Activated naive CD4-positive, alpha-beta T cell treated with anti-CD3 and anti-CD28 coated beads, Interleukin-2, amount 50 U/mL, for 24 hours (primary cell): Measurements from ENCODE around the gene BECN2.

ENCODE experiments used
- H3K27ac Mint-ChIP-seq: one replicate; pipeline ENCODE4 v1.8.0; 2021; ENCODE audit warnings: mild to moderate bottlenecking, mixed read lengths
- H3K27me3 Mint-ChIP-seq: one replicate; pipeline ENCODE4 v1.8.0; 2021; ENCODE audit warnings: mixed read lengths
- H3K36me3 Mint-ChIP-seq: one replicate; pipeline ENCODE4 v1.8.0; 2021; ENCODE audit warnings: mixed read lengths
- H3K4me1 Mint-ChIP-seq: one replicate; pipeline ENCODE4 v1.8.0; 2021; ENCODE audit warnings: mixed read lengths
- H3K4me3 Mint-ChIP-seq: one replicate; pipeline ENCODE4 v1.8.0; 2021; ENCODE audit warnings: mild to moderate bottlenecking, mixed read lengths
- H3K9me3 Mint-ChIP-seq: one replicate; pipeline ENCODE4 v1.8.0; 2021; ENCODE audit warnings: mixed read lengths

Gene BECN2

DNA sequence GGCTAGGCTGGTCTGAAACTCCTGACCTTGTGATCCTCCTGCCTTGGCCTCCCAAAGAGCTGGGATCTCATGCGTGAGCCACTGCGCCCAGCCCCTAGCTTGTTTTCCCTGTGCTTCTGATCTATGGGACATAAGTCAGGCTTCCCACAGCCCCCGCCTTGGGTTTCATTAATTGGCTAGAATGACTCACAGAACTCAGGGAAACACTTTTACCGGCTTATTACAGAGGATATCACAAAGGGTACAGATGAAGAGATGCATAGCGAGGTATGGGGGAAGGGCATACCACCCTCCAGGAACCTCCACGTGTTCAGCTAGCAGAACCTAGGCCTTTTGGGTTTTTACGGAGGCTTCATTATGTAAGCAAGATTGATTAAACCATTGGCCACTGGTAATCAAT, 42.9 kb downstream of the BECN2 start:
- Mint-ChIP-seq H3K4me3 (no peak overlapping the region), H3K36me3 (no peaks in the 10 kb centered on the region), H3K9me3 (no peaks in the 10 kb centered on the region), H3K27me3 (peaks cover 1% of the 10 kb centered on the region), H3K4me1 (peaks cover 6% of the 10 kb centered on the region), H3K27ac (no peak overlapping the region)

DNA sequence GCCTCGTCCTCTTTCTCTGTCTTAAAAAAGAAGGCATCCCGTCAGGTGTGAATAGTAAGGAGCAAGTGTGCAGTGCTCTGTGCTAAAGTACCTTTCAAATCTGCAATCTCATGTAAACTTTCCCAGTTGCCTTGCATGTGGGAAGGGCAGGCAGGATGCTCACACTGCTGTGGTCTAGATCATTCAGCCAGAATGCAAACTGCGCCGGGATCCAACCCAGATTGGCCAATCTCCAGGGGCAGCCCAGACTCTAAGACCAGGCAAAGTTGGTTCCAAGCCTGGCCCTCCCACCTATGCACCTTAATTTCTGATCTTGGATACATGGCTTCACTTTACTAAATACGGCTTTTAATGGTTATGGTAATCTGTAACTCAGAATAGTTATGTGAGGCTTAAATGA, 44.5 kb downstream of the BECN2 start:
- Mint-ChIP-seq H3K27ac (no peak overlapping the region), H3K27me3 (peaks cover 1% of the 10 kb centered on the region), H3K36me3 (no peaks in the 10 kb centered on the region), H3K9me3 (no peaks in the 10 kb centered on the region), H3K4me1 (peaks cover 6% of the 10 kb centered on the region), H3K4me3 (no peak overlapping the region)

DNA sequence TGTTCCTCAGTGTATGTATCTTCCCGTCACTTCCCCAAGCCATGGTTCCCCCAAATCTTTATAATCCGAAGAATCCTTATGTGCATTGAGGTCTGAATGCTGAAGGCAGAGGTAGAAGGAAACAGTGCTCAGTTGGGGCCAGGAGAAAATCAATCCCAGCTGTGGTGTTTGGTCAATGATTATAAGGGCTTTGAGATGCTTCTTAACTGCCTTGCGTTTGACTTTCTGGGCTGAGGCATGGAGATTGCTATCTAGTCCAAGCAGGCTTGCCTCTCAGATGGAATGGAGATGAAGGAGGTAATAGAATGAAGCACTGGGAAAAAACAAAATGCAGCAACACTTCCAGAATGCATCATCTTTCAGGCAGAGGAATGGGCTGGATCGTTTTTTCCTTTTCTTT, 44.9 kb downstream of the BECN2 start:
- Mint-ChIP-seq H3K27me3 (peaks cover 1% of the 10 kb centered on the region), H3K27ac (no peak overlapping the region), H3K4me3 (no peak overlapping the region), H3K9me3 (no peaks in the 10 kb centered on the region), H3K4me1 (peaks cover 6% of the 10 kb centered on the region), H3K36me3 (no peaks in the 10 kb centered on the region)

DNA sequence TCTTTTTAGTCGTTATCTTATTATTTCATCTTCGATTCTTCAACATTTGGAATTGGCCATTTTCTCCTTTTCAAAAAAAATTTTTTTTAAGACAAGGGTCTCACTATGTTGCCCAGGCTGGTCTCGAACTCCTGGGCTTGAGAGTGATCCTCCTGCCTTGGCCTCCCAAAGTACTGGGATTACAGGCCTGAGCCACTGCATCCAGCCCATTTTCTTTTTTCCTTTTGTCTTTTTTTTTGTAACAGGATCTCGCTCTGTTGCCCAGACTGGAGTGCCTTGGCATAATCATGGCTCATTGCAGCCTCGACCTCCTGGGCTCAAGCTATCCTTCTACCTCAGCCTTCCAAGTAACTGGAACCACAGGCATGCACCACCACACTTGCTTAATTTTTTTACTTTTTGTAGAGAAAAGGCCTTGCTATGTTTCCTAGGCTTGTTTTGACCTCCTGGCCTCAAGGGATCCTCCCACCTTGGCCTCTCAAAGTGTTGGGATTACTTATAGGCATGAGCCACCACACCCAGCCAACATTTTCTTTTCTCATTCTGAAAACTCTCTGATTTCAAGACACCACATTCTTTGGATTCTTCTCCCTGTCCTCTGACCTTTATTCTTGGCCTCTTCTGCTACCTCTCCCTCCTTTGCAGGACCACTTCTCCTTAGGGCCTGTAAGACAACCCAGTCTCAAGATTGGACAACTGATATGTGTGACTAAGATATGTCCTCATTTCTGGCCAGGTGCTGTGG, 47.4 kb downstream of the BECN2 start:
- no peak overlapping the region for H3K4me3 Mint-ChIP-seq
- no peak overlapping the region for H3K27ac Mint-ChIP-seq
- H3K36me3 Mint-ChIP-seq, result no peaks in the 10 kb centered on the region
- no peaks in the 10 kb centered on the region for H3K27me3 Mint-ChIP-seq
- H3K4me1 Mint-ChIP-seq, result no peaks in the 10 kb centered on the region
- no peaks in the 10 kb centered on the region for H3K9me3 Mint-ChIP-seq

DNA sequence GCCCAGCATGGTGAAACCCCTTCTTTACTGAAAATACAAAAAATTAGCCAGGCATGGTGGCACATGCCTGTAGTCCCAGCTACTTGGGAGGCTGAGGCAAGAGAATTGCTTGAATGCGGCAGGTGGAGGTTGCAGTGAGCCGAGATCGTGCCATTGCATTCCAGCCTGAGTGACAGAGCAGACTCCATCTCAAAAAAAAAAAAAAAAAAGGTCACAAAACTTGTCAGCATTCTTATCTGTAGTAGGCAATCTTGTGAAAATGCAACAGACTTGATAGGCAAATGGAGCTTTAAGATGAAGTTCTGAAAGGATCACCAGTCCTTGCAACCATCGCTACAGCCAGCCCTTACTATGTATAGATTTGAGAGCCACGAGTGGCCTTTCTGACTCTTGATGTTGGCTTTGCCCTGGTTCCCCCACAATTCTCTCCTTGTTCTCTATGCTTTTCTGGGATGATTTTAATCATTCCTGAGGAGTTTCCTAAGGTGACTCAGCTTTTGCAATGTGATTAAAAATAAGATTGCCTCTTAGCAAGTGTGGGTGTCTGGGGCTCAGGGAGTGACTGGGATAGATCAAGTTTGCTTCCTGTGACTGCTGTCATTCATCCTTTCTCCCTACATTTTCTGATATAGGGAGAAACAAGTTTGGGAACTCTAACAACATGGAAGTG, 48.4 kb downstream of the BECN2 start:
- no peaks in the 10 kb centered on the region for H3K4me1 Mint-ChIP-seq
- H3K9me3 Mint-ChIP-seq, result no peaks in the 10 kb centered on the region
- H3K27ac Mint-ChIP-seq, result no peak overlapping the region
- H3K27me3 Mint-ChIP-seq, result no peaks in the 10 kb centered on the region
- no peaks in the 10 kb centered on the region for H3K36me3 Mint-ChIP-seq
- no peak overlapping the region for H3K4me3 Mint-ChIP-seq

DNA sequence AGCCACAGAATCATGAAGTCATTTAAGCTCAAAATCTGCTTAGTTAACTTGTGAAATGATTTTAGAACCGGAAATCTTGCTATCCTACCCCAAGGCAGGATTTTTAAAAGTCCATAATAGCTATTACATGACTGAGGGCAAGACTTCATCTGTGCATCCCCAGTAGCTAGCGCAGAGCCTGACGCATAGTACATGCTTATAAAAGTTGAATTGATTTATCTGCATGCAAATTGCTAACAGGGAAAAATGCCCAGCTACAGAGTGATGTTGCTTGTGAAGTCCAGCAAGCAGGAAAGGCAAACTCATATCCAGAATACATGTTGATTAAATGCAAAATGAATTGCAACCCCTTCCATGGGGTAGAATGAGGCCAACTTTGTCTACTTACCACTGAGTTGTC, 49.4 kb downstream of the BECN2 start:
- Mint-ChIP-seq H3K27ac (no peak overlapping the region), H3K36me3 (no peaks in the 10 kb centered on the region), H3K9me3 (no peaks in the 10 kb centered on the region), H3K4me1 (no peaks in the 10 kb centered on the region), H3K27me3 (no peaks in the 10 kb centered on the region), H3K4me3 (no peak overlapping the region)
